HG02973 (cell line): ENCODE measurements around the gene GRM1.
A peak's percentile ranks its signal among the peaks of the same experiment; 100 is the strongest.

Experiments
- ATAC-seq: cut with Tn5 transposase; IDR thresholded peaks from one replicate; pipeline ENCODE4 v1.9.1; 2021; ENCODE audit warnings: moderate library complexity; ENCODE audit not compliant: unreplicated experiment

GRM1 gene

DNA sequence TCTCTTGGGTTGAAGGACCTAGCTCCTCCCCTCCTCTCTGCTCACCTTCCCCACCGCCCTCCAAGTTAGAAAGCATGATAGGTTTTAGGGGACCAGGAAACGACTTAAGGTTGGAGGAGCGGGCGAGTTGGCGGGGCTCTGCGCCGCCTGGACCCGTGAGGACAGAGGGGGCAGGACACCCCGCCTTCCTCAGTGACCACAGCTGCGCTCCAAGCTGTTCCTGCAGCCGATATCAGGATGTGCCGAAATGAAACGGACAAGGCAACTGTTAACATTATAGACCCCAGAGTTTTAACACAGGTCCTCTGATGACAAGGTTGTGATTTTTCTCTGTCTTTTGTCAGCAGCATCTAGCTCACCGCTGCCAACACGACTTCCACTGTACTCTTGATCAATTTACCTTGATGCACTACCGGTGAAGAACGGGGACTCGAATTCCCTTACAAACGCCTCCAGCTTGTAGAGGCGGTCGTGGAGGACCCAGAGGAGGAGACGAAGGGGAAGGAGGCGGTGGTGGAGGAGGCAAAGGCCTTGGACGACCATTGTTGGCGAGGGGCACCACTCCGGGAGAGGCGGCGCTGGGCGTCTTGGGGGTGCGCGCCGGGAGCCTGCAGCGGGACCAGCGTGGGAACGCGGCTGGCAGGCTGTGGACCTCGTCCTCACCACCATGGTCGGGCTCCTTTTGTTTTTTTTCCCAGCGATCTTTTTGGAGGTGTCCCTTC is at the start of gene GRM1:
Gene GRM1 (plus strand): TSS at position 212 of the 722 bp plus-strand sequence. CDS start 456 bp downstream, at position 668.
- ATAC-seq = no peak

DNA sequence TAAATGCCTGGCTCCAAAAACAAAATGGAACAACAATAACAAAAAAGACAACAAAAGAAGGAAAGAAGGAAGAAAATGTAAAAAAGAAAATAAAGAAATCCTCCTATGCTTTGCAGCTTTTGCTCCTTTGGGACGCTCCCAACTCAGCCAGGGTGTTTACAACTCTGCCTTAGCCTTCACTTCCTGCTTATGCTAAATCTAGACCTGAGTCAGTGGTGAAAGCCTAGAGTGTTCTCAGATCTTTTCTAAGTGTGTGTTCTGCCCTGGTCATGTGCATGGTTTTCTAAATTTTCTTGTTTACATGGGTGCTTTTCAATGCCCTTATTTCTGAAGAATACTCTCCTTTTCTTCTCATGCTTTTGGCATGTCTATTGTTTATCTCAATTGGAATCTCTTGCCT is 19.5 kb upstream of the GRM1 start:
- no peak for ATAC-seq

DNA sequence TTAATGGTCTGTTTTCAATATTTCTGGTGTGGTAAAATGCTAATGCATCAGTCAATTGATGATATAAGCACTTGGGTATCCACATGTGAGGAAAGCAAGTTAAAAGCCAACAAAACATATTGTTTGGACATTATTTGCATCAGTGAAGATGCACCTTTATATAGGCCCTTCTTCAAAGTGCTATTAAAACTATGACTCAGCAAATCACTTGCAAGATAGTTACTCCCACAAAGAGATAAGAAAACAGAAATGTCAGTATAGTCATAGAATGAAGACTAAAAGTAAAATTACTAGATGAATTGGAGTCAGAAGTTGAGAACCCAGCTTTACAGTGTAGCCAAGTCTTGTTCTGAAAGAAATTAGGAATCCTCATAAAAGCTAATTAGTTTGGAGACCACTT is 14.6 kb upstream of the GRM1 start:
- ATAC-seq = no peak

DNA sequence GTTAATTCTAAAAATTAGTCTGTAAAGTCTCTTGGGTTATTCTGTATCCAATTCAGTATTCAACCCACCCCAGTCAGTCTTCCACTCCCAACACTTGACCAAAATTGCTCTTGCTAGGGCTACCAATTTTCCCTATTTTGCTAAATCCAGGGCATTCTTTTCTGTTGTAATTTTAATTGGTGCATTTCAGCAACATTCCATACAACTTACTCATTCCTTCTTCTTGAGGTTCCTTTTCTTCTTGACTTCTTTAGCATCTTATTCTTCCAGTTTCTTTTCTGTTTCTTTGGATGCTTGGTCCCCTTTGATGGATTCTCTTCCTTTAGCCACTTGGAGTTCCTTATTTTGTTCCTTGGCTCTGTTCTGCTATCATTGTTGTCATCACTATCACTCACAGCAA is 11.2 kb upstream of the GRM1 start:
- no peak for ATAC-seq

DNA sequence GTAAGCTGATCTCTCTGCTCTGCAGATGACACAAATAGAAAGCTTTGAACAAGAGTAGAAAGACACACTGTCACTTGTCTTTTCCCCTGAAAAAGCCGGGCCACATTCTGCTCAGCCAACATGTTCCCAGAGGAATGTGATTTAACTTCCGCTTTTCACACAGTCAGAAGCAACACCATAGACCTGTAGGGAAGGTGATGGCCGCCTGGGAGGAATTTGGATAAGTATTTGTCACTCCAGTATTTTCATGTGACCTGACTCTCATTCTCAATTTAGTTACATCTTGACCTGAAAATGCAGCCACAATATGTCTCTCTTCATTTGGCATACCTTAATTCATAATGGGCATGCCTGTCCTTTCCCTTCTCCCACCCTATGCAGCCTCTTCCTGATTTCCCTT is 2.0 kb upstream of the GRM1 start:
- no peak for ATAC-seq

DNA sequence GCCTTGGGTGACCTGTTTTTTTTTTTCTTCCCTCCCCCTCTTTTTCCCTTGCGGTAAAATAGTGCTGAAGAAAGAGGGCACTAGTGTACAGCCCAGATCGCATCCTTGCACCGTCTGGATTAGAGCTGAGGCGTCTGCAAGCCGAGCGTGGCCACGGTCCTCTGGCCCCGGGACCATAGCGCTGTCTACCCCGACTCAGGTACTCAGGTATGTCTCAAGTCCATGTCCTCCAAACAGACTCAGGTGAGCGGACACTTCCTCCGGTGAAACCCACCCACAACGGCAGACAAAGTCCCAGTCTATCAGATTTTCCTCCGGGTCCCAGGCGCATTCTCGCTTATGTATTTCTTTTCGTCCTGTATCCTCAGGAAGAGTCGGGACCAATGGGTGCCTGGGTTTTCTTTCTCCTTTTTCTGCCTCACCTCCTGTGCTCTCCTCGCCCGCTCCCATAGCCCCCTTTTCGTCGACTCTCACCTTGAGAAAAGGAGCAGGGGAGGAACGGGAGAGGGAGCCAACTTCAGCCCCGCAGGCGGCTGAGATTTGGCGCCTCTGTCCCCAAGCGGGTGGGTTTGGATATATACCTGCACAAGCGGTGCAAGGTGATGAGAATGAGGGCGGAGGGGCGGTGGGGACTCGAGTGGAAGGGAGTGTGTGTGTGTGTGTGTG is 1.1 kb upstream of the GRM1 start:
- no peak for ATAC-seq

DNA sequence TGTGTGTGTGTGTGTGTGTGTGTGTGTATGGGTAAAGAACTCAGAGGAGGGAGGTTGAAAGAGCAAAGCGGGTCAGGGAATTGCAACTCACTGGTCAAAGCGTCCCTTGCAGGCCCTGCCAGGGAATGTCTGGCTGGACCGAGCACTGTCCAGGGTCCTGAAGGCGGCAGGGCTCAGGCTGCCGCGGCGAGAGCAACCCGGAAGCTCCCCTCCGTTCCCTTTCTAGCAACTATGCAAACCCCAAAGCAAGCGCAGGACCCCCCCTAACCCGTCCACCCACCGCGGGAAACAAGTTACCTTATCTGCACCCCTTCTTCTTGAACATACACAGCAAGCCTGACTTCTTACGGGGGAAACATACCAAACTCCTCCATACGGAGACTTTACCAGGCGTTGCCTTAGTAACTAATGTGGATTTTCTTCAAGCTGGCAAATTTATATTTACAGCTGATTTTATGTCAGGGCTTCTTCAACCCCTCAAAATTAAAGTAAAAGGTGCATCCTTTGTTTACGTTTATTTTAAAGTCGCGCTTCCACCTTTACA is 538 bp upstream of the GRM1 start:
- ATAC-seq = peak; percentile 71

DNA sequence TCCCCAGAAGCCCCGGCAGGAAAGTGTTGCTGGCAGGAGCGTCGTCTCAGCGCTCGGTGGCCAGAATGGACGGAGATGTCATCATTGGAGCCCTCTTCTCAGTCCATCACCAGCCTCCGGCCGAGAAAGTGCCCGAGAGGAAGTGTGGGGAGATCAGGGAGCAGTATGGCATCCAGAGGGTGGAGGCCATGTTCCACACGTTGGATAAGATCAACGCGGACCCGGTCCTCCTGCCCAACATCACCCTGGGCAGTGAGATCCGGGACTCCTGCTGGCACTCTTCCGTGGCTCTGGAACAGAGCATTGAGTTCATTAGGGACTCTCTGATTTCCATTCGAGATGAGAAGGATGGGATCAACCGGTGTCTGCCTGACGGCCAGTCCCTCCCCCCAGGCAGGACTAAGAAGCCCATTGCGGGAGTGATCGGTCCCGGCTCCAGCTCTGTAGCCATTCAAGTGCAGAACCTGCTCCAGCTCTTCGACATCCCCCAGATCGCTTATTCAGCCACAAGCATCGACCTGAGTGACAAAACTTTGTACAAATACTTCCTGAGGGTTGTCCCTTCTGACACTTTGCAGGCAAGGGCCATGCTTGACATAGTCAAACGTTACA is 817 bp downstream of the GRM1 start:
- ATAC-seq = no peak

DNA sequence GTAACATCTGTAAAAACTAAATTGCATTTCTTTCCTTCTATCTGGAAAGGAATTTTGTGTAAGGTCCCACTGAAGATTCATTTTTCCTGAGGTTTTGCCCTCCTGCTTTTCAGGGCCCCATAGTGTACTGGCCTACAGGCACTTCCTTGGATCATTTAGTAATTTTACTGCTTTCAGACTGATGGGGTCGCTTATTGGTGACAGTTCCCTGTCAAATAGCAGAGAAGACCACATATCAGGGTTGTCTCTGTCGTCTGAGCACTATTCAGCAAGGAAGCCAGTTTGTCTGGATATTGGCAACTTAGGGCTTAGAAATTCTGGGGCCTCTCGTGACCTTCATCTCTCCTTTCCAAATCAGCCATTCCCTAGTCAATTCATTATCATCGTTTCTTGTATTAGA is 3.5 kb downstream of the GRM1 start:
- ATAC-seq = no peak

DNA sequence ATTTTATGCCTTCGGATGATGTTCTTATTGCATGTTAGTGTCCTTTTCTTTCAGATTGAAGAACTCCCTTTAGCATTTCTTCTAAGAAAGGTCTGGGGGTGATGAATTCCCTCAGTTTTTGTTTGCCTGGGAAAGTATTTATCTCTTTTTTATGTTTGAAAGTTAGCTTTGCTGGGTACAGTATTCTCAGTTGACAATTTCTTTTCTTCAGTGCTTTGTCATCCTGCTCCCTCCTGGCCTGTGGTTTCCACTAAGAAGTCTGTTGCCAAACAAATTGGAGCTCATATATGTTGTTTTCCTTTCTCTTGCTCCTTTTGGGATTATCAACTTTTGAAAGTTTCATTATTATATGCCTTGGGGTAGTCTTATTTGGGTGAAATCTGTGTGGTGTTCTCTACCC is 11.5 kb downstream of the GRM1 start:
- ATAC-seq = no peak

DNA sequence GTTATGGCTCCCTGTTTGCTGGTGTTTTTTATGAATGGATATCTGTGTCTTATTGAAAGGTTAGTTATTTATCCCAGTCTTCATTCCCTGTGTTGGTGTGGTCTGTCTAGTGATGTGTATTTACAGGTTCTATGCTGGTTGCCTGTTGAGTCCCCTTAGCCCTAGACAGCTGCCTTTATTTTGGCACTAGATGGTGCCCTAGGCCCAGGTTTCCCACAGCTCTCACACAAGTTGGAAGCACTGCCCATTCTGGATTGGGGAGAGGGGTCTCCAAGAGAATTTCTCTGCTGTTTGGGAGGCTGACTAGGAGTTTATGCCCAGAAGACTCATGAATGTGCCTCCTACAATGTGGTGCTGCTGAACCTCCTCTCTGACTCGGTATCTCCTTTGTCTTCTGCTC is 12.4 kb downstream of the GRM1 start:
- ATAC-seq = no peak

DNA sequence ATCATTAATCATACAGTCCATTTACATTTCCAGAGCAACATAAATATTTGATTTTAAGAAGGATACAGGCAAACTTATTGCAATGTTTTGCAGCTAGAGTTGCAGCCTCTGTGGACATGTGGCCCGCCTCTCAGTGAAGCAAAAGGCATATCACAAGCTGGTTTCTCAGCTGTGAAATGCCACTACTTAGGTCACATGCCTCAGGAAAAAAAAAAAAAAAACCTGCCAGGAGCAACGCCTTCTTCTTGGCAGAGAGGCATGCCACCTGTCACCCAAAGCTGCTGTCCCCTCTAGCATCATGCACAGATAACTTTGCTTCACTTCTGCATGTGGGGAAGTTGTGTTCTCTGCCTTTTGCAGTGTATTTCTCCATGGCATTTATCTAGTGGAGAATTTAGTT is 18.5 kb downstream of the GRM1 start:
- no peak for ATAC-seq

DNA sequence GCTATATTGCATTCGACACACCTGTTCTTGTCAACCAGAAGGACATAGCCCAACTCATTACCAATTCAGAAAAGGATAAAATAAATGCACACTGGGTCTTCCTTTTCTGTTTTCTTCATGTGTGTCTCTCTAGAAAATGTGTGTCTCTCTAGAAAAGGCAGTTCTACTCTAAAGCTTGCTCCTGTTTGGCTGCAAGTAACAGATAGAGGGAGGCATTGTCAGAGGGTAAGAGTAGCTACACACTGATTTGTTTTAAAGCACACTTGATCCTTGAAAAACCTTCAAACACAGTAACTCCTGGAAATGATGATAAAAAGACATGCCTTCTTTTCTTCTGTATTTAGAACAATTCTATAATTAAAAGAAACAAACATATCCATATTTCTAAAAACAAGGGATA is 21.3 kb downstream of the GRM1 start:
- no peak for ATAC-seq

DNA sequence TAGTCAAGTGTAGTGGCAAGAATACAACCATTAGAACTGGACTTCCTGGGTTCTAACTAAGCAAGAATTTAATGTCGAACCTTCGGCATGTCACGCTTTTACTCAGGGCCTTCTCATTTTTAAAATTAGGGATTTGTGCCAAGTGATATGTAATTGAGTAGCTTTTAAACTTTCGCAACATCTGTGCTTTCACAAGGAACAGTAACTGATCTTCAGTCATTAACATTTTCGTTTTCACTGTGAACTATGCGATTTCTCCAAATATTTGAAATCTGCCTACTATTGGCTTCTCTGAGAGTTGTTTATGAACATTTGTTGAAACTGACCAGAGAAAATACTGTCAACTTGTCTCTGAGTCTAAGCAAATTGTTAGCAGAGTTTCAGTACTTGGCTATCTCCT is 27.6 kb downstream of the GRM1 start:
- no peak for ATAC-seq

DNA sequence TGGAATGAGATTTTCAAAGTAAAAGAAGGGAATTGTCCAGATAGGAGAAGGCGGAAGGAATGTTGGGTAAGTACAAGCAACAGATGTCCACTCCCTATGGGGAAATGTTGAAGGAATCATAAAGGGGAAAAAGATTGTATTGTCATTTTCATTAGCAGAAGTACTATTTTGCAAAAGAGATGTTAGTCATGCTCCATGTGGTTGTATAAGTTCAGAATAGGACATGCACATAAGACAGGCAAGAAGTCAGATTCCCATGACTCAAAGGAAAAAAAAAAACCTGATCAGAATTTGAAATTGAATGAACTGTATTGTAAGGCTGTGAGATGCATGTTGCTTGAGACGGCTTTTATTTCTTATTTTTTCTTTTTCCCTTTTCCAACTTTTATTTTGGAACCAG is 36.8 kb downstream of the GRM1 start:
- no peak for ATAC-seq

DNA sequence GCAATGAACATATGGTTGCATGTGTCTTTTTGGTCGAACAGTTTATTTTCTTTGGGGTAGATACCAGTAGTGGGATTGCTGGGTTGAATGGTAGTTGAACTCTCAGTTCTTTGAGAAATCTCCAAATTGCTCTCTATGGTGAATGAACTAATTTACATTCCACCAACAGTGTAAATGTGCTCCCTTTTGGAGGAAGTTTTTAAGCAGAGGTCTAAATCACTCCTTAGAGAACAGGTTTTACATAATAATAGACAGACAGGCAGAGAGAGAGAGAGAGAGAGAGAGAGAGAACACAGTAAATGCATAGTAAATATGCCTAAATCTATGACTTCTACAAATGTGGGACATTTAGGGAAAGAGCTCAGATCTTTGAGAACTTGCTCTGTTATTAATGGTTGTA is 37.6 kb downstream of the GRM1 start:
- no peak for ATAC-seq

DNA sequence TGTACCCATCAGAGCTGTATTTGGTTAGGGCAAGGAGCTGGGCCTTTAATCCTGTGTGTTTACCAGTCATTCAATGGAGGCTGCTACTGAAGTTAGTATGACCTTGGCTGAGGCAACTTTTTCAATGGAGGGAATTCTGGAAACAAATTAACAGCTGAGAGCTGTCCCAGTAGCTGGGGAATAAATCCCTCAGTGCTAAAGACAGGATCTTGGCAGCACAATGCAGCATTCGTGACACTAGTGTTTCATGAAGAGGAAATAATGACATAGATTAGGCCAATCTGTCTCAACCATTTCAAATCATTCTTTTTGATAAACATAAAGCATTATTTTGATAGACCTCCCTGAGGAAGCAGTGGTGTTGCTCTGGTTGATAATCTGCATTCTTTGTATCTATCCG is 42.9 kb downstream of the GRM1 start:
- no peak for ATAC-seq

DNA sequence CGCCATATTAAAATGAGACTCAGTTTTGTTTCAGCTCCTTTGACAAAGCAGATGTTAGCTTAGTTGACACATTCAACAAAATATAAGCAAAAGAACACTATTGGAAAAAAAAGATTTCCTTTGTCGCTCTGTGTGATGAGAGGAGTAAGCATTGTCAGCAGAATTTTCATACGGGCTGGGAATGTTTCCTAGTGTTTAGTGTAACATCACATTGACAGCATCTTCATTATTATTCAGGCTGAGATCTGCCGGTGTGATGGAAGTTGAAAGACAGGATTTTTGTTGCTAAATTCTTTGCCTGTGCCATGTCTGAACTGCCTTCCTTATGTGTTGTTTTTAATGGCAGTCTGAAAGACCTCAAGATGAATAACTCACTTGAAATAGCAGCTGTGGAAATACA is 49.1 kb downstream of the GRM1 start:
- no peak for ATAC-seq

DNA sequence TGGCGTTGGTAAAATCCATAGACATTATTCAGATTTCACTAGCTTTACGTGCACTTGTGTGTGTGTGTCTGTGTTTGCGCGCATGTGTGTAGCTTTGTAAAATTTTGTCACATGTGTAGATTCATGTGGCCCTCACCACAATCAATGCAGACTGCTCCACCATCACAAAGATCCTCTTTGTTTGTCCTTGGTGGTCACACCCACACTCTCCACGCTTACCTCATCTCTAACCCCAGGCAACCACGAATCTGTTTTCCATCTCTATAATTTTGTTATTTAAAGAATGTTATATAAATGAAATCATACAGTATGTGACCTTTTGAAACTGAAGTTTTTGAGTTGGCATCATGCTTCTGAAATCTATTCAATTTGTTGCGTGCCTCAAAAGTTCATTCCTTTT is 58.5 kb downstream of the GRM1 start:
- ATAC-seq = no peak

DNA sequence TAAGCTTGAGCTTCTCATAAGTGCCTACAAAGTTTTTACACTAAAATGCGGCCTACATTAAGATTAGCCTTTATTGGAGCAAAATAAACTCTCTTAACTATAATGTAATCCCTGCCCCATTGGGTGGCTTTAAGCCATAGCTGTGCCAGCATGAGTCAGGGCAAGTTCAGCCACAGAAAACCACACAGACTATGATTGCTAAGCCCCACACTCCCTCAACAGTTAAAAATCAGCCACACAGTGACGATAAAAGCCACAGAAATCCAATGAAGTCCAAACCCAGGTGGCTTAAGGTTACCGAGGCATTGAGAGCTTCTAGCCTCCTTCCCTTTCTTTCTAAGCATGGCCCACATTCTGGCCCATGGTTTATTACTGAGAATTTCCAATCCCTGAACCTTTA is 61.6 kb downstream of the GRM1 start:
- no peak for ATAC-seq

DNA sequence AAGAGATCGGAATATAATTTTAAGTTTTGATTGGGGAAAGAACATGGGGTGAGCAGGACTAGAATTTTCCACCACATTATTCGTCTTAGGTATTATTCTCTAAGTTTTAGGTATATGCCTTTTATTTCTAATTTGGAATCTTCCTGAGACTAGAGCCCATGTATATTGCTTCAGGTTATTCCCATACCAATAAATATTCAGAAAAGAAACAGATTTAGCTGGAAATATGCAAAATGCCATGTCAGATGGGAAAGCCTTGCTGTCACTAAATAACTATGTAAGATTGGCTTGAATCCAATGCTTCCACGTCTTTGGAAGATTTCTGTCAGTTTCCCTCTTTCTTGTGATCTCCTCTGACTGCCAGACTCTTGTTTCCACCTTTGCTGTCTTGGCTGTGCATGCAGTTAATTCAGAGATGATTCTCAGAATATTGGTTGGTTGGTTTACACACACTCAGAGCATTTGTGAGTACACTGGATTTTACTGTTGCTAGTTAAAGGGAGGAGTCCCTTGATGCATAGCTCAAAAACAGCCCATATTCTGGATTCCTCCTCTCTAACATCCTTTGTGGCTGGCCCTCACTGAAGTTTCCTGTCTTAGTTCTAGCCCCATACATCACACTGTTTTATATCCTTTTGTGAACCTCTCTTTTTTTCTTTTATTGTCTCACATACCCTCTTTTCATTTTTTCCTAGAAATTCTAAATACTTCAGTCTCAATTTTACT is 64.3 kb downstream of the GRM1 start:
- ATAC-seq = no peak

DNA sequence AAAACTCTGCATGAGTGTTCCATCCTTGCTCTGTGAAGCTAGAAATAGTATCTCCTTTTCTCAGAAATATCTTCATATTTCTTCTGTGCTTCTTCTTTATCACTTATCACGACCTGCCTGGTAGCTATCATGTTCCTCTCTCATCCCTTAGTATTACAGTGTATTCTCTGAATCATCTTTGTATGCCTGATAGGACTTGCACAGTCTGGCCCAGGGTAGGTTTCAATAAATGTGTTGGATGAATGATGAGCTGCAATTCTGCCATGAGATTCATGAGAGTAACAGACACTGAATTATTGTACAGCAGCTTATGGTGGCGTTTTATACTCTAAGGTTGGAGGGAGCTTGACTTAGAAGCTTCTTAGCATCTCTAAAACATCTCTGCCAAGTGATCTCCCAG is 66.6 kb downstream of the GRM1 start:
- ATAC-seq = no peak
